ENCODE results near the gene PPP2R2C. TPM values are rescaled to one million over a fixed set of nuclear protein-coding genes. Genes with fewer than 3 reads are reported as not detected.

Gene PPP2R2C
- polyA plus RNA-seq, 3 donors: 0.36 to 0.51 (median 0.41) TPM

- no peak for DNase-seq
Measured at GRCh38 chr4:6313216-6313615, 159.2 kb downstream of the PPP2R2C start.

- no peak for DNase-seq
Measured at GRCh38 chr4:6309777-6310176, 162.6 kb downstream of the PPP2R2C start.

- DNase-seq: peak; percentile 41
Measured at GRCh38 chr4:6308899-6309643, 163.3 kb downstream of the PPP2R2C start.

GRCh38 chr4:6307891-6308290 is 164.5 kb downstream of the PPP2R2C start:
- no peak for DNase-seq

- DNase-seq: no peak
Measured at GRCh38 chr4:6307230-6307629, 165.2 kb downstream of the PPP2R2C start.

GRCh38 chr4:6306299-6306698 is 166.1 kb downstream of the PPP2R2C start:
- DNase-seq: no peak

- no peak for DNase-seq
Measured at GRCh38 chr4:6303943-6304342, 168.5 kb downstream of the PPP2R2C start.

- no peak for DNase-seq
Measured at GRCh38 chr4:6302869-6303268, 169.5 kb downstream of the PPP2R2C start.

- no peak for DNase-seq
Measured at GRCh38 chr4:6301732-6302442, 170.5 kb downstream of the PPP2R2C start.

GRCh38 chr4:6301051-6301731 is 171.2 kb downstream of the PPP2R2C start:
- DNase-seq: no peak

- DNase-seq: no peak
Measured at GRCh38 chr4:6300359-6300758, 172.1 kb downstream of the PPP2R2C start.

- DNase-seq: no peak
Measured at GRCh38 chr4:6299875-6300274, 172.5 kb downstream of the PPP2R2C start.

GRCh38 chr4:6298852-6299251 is 173.6 kb downstream of the PPP2R2C start:
- DNase-seq: no peak

GRCh38 chr4:6298035-6298434 is 174.4 kb downstream of the PPP2R2C start:
- no peak for DNase-seq

GRCh38 chr4:6297266-6297815 is 175.1 kb downstream of the PPP2R2C start:
- no peak for DNase-seq

GRCh38 chr4:6296026-6296425 is 176.4 kb downstream of the PPP2R2C start:
- DNase-seq: no peak

- no peak for DNase-seq
Measured at GRCh38 chr4:6295495-6295894, 176.9 kb downstream of the PPP2R2C start.

- no peak for DNase-seq
Measured at GRCh38 chr4:6294705-6295421, 177.6 kb downstream of the PPP2R2C start.

- no peak for DNase-seq
Measured at GRCh38 chr4:6293661-6294060, 178.8 kb downstream of the PPP2R2C start.

- no peak for DNase-seq
Measured at GRCh38 chr4:6293097-6293445, 179.3 kb downstream of the PPP2R2C start.

GRCh38 chr4:6292376-6293096 is 179.9 kb downstream of the PPP2R2C start:
- DNase-seq: no peak
